DMS153 (cell line): ENCODE results near the gene ANXA1.
"Not testable (repeated sequence)": the region's sequence is repeated elsewhere in the genome, so short reads cannot be mapped to it uniquely, and the experiment has no call there.

Source experiments
- DNase-seq: peaks from one replicate; lab custom pipeline; 2025; lab: John Stamatoyannopoulos, UW

ANXA1 gene, protein sequence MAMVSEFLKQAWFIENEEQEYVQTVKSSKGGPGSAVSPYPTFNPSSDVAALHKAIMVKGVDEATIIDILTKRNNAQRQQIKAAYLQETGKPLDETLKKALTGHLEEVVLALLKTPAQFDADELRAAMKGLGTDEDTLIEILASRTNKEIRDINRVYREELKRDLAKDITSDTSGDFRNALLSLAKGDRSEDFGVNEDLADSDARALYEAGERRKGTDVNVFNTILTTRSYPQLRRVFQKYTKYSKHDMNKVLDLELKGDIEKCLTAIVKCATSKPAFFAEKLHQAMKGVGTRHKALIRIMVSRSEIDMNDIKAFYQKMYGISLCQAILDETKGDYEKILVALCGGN

GRCh38 chr9:73151653-73152542 is at the start of gene ANXA1:
Gene ANXA1, plus strand, starts transcription at chr9:73151865. Its CDS starts 6,671 bp downstream, at chr9:73158536.
- DNase-seq = no peak

DNA sequence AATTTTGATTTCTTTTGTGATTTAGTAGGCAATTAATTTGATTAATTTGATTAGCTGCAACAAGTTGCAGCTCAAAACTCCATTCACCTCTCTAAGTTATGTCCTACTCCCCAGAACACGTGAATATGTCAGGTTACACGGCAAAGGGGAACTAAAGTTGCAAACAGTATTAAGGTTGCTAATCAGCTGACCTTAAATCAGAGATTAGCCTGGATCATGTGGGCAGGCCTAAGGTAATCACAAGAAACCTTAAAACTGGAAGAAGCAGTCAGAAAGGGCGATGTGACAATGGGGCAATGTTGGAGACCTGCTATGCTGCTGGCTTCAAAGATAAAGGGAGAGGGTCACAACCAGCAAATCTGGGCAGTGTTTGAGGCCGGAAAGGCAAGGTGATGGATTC is 47.3 kb upstream of the ANXA1 start:
- no peak for DNase-seq

- no peak for DNase-seq
These were observed 46.7 kb upstream of the ANXA1 start for GRCh38 chr9:73104921-73105320.

DNA sequence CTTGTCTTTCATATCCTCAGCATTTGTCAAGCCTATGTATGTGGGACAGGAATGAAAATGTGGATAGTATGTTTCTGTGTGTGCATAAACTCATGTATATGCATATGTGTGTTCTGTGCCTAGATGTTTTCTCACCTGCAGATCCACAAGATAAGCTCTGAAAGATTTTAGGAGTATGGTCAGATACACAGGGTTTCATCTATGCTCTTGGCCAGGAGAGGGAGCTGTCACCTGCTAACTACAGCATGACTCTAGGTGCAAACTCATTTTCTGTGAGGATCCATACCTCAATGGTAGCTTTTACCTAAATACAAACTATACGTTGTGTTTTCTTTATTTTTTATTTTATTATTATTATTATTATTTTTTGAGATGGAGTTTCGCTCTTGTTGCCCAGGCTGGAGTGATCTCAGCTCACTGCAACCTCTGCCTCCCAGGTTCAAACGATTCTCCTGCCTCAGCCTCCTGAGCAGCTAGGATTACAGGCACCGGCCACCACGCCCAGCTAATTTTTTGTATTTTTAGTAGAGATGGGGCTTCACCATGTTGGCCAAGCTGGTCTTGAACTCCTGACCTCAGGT is 44.1 kb upstream of the ANXA1 start:
- DNase-seq = not testable (repeated sequence)

- DNase-seq = no peak
These were observed 37.6 kb upstream of the ANXA1 start for GRCh38 chr9:73114058-73114457.

DNA sequence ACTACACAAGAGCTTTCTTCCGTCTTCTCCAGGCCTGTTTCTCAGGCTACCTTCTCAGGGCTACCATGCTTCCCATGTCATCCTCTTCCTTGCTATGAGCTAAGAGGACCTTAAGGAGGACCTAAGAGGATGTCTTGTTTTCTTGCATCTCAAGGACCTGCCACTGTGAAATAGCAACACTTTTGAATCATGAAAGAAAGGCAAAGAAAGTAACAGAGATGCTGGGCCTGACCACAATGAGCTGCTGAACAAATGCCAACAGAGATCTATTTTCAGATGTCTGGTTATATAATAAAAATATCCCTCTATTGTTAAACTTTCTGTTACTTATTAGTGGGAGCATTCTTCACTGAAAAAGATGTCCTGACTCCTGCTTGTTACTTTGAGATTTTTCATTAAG is 36.7 kb upstream of the ANXA1 start:
- DNase-seq = no peak

GRCh38 chr9:73116031-73116430 is 35.6 kb upstream of the ANXA1 start:
- no peak for DNase-seq

DNA sequence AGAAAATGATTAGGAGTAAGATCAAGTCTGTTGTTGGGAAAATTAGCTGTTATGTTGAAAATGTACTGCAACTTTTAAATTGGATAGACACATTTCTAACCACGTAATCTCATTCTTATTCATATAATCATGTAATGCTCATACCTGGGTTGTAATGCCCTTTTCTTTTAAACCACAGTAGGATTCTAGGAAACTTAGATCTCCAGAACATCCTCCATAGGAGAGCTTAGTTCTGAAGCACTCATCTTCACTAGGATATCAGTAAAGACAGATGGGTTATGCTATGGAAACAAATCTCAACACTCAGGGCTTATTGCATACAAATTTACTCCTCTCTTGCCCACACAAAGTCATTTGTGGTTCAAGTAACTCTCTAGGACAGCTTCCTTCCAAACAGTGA is 34.8 kb upstream of the ANXA1 start:
- no peak for DNase-seq

GRCh38 chr9:73118286-73118685 is 33.4 kb upstream of the ANXA1 start:
- no peak for DNase-seq

DNA sequence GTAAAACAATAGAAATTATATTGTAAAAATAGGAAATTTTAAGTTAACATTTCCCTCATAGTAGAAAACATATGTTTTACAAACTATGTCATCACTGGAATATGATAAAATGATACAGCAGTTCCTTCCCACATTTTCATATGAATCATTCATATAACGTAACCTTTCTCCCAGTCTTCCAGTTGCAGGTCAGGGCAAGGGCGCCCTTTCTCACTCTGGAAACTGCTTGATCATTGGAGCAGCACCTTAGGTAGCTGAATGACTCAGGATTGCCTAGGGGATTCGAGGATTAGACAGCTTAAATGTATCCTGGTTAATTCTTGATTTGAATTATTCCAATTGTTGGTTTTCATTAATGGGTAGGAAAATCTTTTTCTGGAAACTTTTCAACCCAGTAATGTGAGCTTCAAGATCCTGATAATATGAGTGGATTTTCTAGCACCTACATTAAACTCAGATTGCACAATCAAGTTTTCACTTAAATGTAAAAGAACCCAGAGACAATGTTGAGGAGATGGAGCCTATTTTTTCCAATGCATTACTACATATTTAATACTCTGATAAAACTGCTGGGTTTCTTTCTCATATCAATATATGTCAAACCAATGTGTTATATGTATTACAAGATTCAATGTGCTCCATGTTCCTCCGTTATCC is 32.6 kb upstream of the ANXA1 start:
- DNase-seq = no peak

DNA sequence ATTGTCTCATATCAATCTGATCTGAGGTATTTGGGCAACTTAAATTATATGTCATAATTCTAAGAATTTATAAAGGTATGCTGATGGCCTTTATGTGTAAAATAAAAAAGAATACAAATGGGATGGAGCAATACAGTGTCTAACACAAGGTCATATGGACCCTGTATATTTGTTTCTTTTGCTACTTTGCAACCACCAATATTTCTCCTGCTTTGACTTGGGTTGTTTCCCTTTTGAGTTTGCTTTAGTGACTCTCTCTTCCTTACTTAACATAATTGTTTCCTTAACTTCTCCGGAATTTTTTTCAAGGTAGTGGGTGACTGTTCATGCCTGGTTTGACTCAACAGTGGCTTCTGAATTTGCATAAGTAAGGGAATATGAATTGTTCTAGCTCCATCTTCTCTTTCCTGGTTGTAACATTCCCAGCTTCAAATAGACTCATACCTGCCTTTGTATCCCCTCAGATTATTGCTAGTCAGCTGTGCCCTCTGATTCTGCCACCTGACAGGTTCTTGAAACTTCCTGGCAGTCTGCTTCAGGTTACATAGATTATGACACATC is 30.2 kb upstream of the ANXA1 start:
- no peak for DNase-seq

DNA sequence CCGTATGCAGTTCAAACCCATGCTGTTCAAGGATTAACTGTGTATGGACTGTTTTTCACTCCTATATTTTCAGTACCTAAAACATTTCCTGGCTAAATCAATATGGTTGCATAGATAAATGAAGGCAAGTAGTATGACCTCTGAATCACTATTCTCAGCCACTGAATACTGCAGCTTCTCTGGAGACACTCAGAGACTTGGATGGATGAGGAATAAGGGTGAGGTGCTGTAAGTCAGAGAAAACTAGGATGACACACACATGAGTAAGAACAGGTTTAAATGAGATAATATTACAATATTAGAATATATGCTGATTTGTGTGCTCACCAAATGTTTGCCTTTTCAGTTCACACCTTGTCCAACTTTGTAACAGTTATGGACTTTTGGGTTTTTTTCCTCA is 26.0 kb upstream of the ANXA1 start:
- no peak for DNase-seq

DNA sequence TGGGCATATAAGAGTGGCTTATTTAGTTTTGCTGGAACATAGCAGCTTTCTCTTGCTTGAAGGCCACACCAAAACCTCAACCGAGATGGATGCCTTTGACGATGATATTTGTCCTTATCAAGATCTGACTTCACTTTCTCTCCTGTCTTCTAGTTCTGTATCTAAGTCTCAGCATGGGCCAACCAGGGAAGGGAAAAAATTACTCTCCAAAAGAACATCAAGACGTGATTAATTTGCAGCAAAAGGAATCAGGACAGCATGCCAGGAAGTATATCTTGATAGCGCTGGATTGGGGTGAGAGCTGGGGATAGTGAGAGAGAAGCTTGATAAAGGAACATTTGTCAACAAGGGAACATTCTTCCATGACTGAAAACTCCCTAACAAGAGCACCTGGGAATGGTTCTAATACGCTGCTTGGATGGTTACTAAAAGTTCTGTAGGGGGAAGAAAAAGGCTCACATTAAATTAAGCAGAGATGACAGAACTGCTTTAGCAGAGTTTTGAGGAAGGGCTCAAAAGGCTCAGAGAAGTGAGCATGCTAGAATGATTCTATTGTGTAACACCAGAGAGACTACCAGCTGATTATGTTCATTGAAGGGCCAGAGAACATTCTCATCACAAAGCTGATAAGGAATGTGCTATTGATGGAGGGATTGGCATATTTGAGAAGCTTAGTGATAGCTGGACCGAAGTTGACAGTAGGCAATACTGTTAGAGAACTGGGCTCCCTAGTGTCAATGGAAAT is 21.6 kb upstream of the ANXA1 start:
- DNase-seq = no peak

DNA sequence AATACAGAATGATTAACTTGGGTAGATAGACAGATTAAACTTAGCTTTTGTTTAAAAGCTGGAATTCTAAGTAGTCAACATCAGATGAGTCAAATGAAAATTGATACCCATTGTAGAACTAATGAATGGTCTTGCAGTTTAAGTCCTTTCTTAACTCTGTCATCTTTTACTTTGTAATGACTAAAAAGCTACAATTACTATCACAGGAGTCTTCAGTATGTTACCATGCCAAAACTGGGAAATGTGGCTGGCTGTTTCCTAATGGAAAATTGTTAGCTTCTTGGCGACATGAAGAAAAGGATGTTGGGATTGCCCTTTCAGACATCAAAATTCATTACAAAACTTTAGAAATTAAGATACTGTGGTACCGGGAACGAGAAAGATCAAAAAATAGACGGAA is 20.2 kb upstream of the ANXA1 start:
- DNase-seq = no peak

DNA sequence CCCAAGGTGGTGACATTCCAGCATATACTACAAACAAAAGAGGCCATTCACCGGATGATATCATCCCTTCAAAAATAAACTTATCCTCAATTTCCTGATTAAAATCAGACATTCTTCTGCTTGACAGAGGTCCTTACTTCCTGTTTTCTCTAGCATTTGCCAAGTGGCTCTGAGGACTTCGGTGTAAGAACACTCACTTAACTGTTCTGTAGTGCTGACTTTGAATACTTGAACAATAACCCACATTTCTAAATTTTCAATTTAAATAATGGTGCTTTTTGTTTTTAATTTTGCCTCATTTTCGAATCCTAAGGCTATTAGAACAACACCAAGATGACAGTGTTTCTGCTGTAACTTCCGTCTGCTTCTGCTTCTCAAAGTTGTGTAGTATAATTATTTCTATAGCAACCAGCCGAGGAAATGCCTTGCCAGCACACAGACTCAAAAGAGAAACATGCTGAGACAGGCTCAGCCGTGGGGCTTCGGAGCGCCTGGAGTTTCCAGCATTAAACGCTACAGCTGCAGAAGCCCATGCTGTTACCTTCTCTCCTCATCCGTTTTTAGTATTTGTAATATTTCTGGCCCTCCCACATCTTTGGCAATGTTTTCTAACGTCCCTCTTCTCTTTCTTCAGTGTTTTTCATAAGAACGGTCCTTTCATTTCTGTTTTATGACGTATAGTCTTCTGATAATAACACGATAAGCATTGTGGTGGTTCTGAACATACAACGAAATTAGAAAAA is 19.5 kb upstream of the ANXA1 start:
- DNase-seq = peak; percentile 46

GRCh38 chr9:73133022-73133651 is 18.5 kb upstream of the ANXA1 start:
- DNase-seq = no peak

DNA sequence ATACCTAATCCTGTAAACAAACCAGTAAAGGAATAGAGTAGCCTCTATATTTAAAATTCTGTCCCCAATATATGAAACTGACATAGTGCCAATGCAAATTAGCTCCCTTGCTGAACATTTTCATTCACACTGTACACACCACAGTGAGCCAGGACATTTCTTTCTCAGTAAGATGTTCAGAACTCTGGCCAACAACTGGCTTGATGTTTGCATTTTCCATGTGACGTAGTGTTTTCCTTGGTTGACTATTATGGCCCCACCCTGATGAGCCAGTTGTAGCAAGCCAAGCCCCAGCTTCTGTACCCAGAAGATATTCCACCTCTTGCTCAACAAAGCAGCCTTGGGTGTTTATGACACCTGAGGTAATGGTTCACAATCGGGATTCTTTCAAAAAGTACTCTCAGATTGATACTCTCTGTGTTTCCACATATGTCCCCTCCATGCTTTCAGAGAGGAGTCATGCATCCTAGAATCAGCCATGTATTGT is 17.7 kb upstream of the ANXA1 start:
- DNase-seq = no peak

- no peak for DNase-seq
These were observed 16.3 kb upstream of the ANXA1 start for GRCh38 chr9:73135394-73135793.

GRCh38 chr9:73137286-73137899 is 14.3 kb upstream of the ANXA1 start:
- DNase-seq = no peak

GRCh38 chr9:73137914-73138313 is 13.8 kb upstream of the ANXA1 start:
- DNase-seq = no peak
